Fibroblast of pulmonary artery (primary cell): ENCODE data around the gene NF2.

Experiments
- DNase-seq: peaks from one replicate; pipeline ENCODE4 v3.0.0-alpha.2; 2010; ENCODE audit warnings: low read depth
- H3K4me3 ChIP-seq: replicated peaks from 2 replicates; pipeline ENCODE4 v1.5.1; 2011; ENCODE audit warnings: low read depth, mild to moderate bottlenecking, control low read depth, low read length, moderate library complexity
- TF ChIP-seq, protein P1 (sequence below): IDR thresholded peaks from 2 replicates; pipeline ENCODE4 v1.5.1; 2011; ENCODE audit warnings: mild to moderate bottlenecking, control low read depth, low read length, inconsistent platforms; ENCODE audit errors: missing control alignments

Gene NF2

GRCh38 chr22:29569011-29569678 is 34.3 kb upstream of the NF2 start:
- H3K4me3 ChIP-seq = no peak overlapping the region
- TF ChIP-seq, protein P1, sequence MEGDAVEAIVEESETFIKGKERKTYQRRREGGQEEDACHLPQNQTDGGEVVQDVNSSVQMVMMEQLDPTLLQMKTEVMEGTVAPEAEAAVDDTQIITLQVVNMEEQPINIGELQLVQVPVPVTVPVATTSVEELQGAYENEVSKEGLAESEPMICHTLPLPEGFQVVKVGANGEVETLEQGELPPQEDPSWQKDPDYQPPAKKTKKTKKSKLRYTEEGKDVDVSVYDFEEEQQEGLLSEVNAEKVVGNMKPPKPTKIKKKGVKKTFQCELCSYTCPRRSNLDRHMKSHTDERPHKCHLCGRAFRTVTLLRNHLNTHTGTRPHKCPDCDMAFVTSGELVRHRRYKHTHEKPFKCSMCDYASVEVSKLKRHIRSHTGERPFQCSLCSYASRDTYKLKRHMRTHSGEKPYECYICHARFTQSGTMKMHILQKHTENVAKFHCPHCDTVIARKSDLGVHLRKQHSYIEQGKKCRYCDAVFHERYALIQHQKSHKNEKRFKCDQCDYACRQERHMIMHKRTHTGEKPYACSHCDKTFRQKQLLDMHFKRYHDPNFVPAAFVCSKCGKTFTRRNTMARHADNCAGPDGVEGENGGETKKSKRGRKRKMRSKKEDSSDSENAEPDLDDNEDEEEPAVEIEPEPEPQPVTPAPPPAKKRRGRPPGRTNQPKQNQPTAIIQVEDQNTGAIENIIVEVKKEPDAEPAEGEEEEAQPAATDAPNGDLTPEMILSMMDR = no peak
- DNase-seq = no peak

- no peak overlapping the region for H3K4me3 ChIP-seq
- DNase-seq = no peak
- TF ChIP-seq, protein P1 = no peak
Observed at GRCh38 chr22:29570456-29570855, 33.0 kb upstream of the NF2 start.

GRCh38 chr22:29570912-29571549 is 32.4 kb upstream of the NF2 start:
- H3K4me3 ChIP-seq = no peak overlapping the region
- no peak for DNase-seq
- TF ChIP-seq, protein P1 = no peak

GRCh38 chr22:29574762-29575450 is 28.5 kb upstream of the NF2 start:
- no peak for DNase-seq
- no peak overlapping the region for H3K4me3 ChIP-seq
- TF ChIP-seq, protein P1 = no peak

- H3K4me3 ChIP-seq = no peak overlapping the region
- DNase-seq = no peak
- TF ChIP-seq, protein P1 = no peak
Observed at GRCh38 chr22:29578462-29579200, 24.8 kb upstream of the NF2 start.

DNA sequence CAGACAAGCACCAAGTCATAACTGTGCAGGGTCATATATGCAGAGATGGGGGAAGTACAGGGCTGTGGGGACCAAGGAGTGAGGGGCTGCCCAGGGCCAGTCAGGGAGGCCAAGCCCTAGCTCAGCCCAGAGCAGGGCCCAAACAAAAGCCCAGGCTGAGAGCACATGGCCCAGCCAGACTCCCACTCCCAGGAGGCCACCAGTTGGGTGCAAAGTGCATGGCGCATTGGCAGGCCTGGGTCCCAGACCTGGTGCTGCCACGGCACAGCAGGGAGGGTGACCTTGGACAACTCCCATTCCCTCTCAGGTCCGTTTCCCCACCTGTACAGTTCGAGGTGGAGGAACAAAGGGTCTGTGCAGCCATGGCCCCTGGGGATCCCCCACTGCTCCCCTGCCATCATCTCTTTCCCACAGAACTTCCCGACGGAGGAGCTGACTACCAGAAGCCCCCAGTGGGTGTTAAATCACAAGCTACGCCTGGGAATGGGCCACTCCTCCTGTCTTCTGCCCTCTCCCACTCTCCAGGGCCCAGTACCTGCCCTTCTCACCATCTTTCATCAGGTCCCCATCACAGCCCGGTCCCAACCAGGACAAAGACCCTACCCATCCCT is 23.1 kb upstream of the NF2 start:
- H3K4me3 ChIP-seq = peak overlapping the region; percentile 71
- TF ChIP-seq, protein P1 = no peak
- no peak for DNase-seq
